Astrocyte (in vitro differentiated cells and primary cell): ENCODE data around the gene GNA15. TPM values are rescaled to one million over a fixed set of nuclear protein-coding genes. Genes with fewer than 3 reads are reported as not detected.

Experiments
- DNase-seq: peaks from one replicate; pipeline ENCODE4 v3.0.0-alpha.2; 2010; ENCODE audit warnings: low read depth
- FAIRE-seq: peaks from 2 replicates; lab custom pipeline; 2011; peaks lifted over from hg19 to GRCh38; lab: Jason Lieb, UNC
- H2AFZ ChIP-seq: 2 replicates; pipeline ENCODE4 v1.6.0; 2012; ENCODE audit warnings: low read depth, low read length, inconsistent platforms
- H3K27ac ChIP-seq: 2 replicates; pipeline ENCODE4 v1.5.1; 2011; ENCODE audit warnings: low read depth, low read length, inconsistent platforms
- H3K27me3 ChIP-seq: 2 replicates; pipeline ENCODE4 v1.6.0; 2011; ENCODE audit warnings: low read length, inconsistent platforms; ENCODE audit not compliant: insufficient read depth
- H3K36me3 ChIP-seq: 2 replicates; pipeline ENCODE4 v1.5.1; 2011; ENCODE audit warnings: low read length, inconsistent platforms; ENCODE audit not compliant: insufficient read depth
- H3K4me1 ChIP-seq: 2 replicates; pipeline ENCODE4 v1.5.1; 2011; ENCODE audit warnings: low read length, inconsistent platforms; ENCODE audit not compliant: insufficient read depth
- H3K4me2 ChIP-seq: 2 replicates; pipeline ENCODE4 v1.6.0; 2012; ENCODE audit warnings: low read length, inconsistent platforms
- H3K4me3 ChIP-seq: 2 replicates; pipeline ENCODE4 v1.5.1; 2011; ENCODE audit warnings: low read depth, mild to moderate bottlenecking, low read length, inconsistent platforms; ENCODE audit not compliant: insufficient read depth
- H3K79me2 ChIP-seq: 2 replicates; pipeline ENCODE4 v1.6.0; 2012; ENCODE audit warnings: mild to moderate bottlenecking, low read length, inconsistent platforms; ENCODE audit not compliant: insufficient read depth
- H3K9ac ChIP-seq: 2 replicates; pipeline ENCODE4 v1.6.0; 2012; ENCODE audit warnings: mild to moderate bottlenecking, low read length, inconsistent platforms
- H3K9me3 ChIP-seq: 2 replicates; pipeline ENCODE4 v1.5.1; 2012; ENCODE audit warnings: low read depth, mild to moderate bottlenecking, low read length, inconsistent platforms; ENCODE audit not compliant: insufficient read depth
- H4K20me1 ChIP-seq: 2 replicates; pipeline ENCODE4 v1.6.0; 2012; ENCODE audit warnings: low read length, inconsistent platforms; ENCODE audit not compliant: insufficient read depth
- H3K27ac Mint-ChIP-seq: one replicate; pipeline ENCODE4 v1.8.0; 2021; ENCODE audit warnings: mild to moderate bottlenecking, mixed read lengths; ENCODE audit not compliant: unreplicated experiment
- H3K27me3 Mint-ChIP-seq: one replicate; pipeline ENCODE4 v1.8.0; 2021; ENCODE audit warnings: low read depth, mixed read lengths; ENCODE audit not compliant: unreplicated experiment
- H3K36me3 Mint-ChIP-seq: one replicate; pipeline ENCODE4 v1.8.0; 2021; ENCODE audit warnings: low read depth, mixed read lengths; ENCODE audit not compliant: unreplicated experiment
- H3K4me1 Mint-ChIP-seq: one replicate; pipeline ENCODE4 v1.8.0; 2021; ENCODE audit warnings: low read depth, mixed read lengths; ENCODE audit not compliant: unreplicated experiment
- H3K4me3 Mint-ChIP-seq: one replicate; pipeline ENCODE4 v1.8.0; 2021; ENCODE audit warnings: mild to moderate bottlenecking, moderate library complexity, mixed read lengths; ENCODE audit not compliant: unreplicated experiment
- H3K9me3 Mint-ChIP-seq: one replicate; pipeline ENCODE4 v1.8.0; 2021; ENCODE audit warnings: mild to moderate bottlenecking, mixed read lengths; ENCODE audit not compliant: unreplicated experiment
- EZH2 ChIP-seq: IDR thresholded peaks from 2 replicates; pipeline ENCODE4 v1.6.1; 2012; ENCODE audit warnings: mild to moderate bottlenecking, low read length, inconsistent platforms; ENCODE audit not compliant: insufficient read depth
- total RNA-seq: library from RNA; stranded (reverse); gene quantifications from 2 replicates; pipeline ENCODE4 v1.2.1, GENCODE V29; 2021
- TF ChIP-seq, protein P1 (sequence below): IDR thresholded peaks from 2 replicates; pipeline ENCODE4 v1.5.1; 2011; ENCODE audit warnings: low read depth, mild to moderate bottlenecking, inconsistent platforms, low read length, moderate library complexity; ENCODE audit not compliant: insufficient read depth

Gene GNA15
- total RNA-seq, 1 donor from 2014 or later: not detected

DNA sequence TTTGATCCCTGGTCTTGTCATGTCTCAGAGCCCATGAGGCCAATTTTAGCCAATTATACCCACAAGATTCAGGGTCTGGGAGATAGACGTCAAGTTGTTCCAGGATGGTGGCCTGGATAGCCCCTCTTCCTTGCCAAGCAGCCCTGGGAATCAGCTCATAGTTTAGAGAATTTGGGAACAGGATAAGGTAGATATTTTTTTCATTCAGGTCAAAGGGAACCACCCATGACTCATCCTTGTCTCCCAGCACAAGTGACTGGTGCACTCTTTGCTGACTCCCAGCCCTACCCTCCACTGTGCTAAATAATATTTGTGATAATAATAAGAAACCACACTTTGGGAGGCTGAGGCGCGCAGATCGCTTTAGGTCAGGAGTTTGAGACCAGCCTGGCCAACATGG, 25.6 kb downstream of the GNA15 start:
- Histone ChIP-seq H3K4me3 (no peak overlapping the region), H3K27ac (no peak overlapping the region), H4K20me1 (no peaks in the 10 kb centered on the region), H3K9me3 (no peaks in the 10 kb centered on the region), H2AFZ (no peak overlapping the region), H3K36me3 (no peaks in the 10 kb centered on the region), H3K27me3 (no peaks in the 10 kb centered on the region), H3K9ac (no peak overlapping the region), H3K79me2 (no peaks in the 10 kb centered on the region), H3K4me2 (no peak overlapping the region), H3K4me1 (no peaks in the 10 kb centered on the region)
- peaks cover 4% of the 10 kb centered on the region for H3K4me1 Mint-ChIP-seq
- peaks cover 8% of the 10 kb centered on the region for H3K9me3 Mint-ChIP-seq
- no peak for DNase-seq
- FAIRE-seq: no peak
- peaks cover 21% of the 10 kb centered on the region for H3K27me3 Mint-ChIP-seq
- H3K4me3 Mint-ChIP-seq: no peak overlapping the region
- no peak overlapping the region for H3K27ac Mint-ChIP-seq
- H3K36me3 Mint-ChIP-seq: peaks cover 2% of the 10 kb centered on the region
- TF ChIP-seq, protein P1, sequence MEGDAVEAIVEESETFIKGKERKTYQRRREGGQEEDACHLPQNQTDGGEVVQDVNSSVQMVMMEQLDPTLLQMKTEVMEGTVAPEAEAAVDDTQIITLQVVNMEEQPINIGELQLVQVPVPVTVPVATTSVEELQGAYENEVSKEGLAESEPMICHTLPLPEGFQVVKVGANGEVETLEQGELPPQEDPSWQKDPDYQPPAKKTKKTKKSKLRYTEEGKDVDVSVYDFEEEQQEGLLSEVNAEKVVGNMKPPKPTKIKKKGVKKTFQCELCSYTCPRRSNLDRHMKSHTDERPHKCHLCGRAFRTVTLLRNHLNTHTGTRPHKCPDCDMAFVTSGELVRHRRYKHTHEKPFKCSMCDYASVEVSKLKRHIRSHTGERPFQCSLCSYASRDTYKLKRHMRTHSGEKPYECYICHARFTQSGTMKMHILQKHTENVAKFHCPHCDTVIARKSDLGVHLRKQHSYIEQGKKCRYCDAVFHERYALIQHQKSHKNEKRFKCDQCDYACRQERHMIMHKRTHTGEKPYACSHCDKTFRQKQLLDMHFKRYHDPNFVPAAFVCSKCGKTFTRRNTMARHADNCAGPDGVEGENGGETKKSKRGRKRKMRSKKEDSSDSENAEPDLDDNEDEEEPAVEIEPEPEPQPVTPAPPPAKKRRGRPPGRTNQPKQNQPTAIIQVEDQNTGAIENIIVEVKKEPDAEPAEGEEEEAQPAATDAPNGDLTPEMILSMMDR: no peak
- no peak for TF ChIP-seq EZH2

DNA sequence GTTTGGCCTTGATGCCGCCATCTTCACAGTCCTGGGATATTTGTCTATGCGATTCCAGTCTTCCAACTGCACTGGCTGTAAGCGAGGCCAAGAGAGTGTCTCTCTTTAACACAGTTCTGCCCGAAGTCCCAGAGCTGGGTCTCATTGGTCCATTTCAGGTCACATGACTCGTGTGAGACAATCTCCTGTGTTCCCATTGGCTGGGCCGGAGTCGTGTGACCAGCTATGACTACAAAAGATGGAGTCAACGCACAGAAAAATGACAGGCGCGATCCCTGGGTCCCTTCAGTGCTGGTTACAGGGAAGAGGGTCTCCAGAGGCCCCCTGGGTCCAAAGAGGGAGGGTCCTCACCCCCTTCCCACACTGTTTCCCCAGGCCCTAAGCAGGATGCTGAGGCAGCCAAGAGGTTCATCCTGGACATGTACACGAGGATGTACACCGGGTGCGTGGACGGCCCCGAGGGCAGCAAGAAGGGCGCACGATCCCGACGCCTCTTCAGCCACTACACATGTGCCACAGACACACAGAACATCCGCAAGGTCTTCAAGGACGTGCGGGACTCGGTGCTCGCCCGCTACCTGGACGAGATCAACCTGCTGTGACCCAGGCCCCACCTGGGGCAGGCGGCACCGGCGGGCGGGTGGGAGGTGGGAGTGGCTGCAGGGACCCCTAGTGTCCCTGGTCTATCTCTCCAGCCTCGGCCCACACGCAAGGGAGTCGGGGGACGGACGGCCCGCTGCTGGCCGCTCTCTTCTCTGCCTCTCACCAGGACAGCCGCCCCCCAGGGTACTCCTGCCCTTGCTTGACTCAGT, 26.8 kb downstream of the GNA15 start:
- DNase-seq (no peak), FAIRE-seq (no peak)
- Histone ChIP-seq H3K9me3 (no peaks in the 10 kb centered on the region), H3K4me1 (no peaks in the 10 kb centered on the region), H4K20me1 (no peaks in the 10 kb centered on the region), H3K36me3 (no peaks in the 10 kb centered on the region), H3K27me3 (no peaks in the 10 kb centered on the region), H3K4me2 (no peak overlapping the region), H3K27ac (no peak overlapping the region), H3K79me2 (no peaks in the 10 kb centered on the region), H2AFZ (no peak overlapping the region), H3K4me3 (no peak overlapping the region), H3K9ac (no peak overlapping the region)
- H3K36me3 Mint-ChIP-seq: no peaks in the 10 kb centered on the region
- peaks cover 21% of the 10 kb centered on the region for H3K27me3 Mint-ChIP-seq
- peaks cover 4% of the 10 kb centered on the region for H3K4me1 Mint-ChIP-seq
- H3K4me3 Mint-ChIP-seq: no peak overlapping the region
- H3K27ac Mint-ChIP-seq: no peak overlapping the region
- TF ChIP-seq, protein P1: no peak
- no peak for TF ChIP-seq EZH2
- peaks cover 7% of the 10 kb centered on the region for H3K9me3 Mint-ChIP-seq
